Right kidney (tissue), 1 donor: Measurements from ENCODE around the gene ATP9B.

ENCODE experiments used
- DNase-seq: peaks from one replicate; pipeline ENCODE4 v3.0.0-alpha.2; 2016

The ATP9B gene

DNA sequence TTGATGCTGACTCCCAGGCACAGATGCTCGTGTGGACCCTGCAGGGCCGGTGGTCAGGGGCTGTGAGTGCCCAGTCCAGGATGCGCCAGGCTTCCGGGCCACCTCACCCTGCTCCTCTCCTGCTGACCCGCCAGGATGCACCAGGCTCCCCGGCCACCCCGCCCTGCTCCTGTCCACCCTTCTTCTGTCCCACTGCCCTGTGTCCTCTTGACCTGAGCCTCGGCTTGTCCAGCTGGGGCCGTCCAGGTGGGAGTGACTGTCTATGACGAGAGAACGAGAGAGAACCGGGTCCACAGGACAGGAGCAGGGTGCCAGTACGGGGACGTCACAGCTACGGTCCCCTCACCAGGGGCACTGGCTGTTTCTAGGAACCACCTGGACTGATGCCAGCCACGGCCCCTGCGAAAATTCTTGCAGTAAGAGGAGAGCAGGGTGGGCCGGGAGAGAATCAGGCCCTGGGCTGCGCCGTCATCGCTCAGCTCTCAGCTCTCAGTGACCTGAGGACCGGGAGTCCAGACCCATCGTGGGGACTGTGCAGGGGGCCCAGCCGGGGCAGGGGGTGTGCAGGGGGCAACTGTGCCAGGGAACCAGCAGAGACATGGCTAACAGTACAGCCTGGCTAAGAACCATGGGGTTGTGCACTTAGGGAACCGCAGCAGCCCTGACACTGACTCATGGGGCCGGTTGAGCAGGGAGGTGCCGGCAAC is 313.6 kb downstream of the ATP9B start:
- no peak for DNase-seq

DNA sequence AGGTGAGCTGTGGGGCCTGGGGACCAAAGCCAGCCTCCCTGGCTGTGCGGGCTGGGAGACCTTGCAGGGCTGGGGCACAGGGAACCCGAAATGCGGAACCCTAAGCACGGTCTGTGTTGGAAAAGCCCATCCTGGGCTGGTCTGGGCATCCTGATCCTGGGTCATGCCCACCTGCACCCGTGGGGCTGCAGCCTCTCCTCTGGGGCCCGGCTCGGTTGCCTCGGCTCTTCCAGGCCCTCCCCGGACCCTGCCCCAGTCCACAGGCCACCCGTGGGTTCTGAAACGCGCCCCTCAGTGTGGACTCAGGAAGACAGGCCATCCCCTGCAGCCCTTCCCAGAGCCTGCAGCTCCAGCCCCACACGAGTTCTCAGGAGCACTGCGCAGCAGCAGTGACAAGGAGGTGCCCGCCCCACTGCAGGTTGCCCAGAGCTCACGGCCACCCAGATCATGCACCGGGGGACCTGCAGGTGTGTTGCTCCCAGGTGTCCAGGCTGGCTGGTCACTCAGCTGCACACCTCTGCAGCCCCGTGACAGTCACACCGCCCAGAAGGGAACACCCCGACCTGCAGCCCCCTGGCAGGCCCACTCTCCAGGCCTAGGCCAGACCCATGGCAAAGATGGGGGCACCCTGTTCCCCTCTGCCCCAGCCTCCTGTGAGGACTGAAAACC is 314.3 kb downstream of the ATP9B start:
- no peak for DNase-seq

DNA sequence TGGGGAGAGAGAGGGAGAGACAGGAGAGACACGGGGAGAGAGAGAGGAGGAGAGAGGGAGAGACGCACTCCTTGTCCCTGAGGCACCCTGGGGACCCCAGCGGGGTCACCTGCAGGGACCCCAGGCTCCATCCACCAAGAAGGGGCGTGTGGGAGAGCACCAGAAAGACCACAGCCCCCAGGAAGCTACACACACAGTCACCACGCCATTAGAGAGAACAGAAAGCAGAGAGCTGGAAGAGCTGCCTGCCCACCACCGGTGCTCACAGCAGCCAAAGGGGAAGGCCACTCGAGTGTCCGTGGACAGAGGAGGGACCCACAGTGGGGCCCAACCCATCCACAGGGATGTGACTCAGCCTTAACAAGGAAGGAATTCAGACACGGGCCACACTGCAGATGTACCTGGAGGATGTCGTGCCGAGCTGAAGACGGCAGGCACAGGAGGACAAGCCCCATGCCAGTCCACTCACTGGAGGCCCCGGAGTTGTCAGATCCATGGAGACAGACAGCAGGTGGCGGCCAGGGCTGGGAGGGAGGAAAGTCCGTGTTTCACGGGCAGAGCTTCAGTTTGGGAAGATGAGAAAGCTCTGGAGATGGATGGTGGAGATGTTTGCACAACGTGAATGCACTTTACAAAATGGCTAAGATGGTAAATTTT is 315.1 kb downstream of the ATP9B start:
- DNase-seq: peak; percentile 24

DNA sequence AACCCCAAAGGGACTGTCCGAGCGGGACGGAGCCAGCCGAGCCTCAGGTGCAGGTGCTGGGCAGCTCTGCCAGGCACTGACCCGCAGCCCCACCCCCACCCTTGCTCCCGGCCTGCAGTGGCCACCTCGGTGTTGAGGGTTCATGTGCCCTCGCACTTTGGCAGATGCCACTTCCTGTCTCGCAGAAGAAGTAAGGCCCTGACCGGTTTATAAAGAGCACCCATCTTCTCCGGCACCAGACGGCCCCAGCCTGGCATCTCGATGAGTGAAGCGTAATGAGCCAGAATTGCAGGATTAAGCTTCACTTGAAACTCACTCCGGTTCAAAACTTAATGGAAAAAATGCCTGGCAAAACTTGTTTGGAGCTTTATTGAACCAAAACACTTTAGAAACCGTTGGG is 315.6 kb downstream of the ATP9B start:
- DNase-seq: no peak

DNA sequence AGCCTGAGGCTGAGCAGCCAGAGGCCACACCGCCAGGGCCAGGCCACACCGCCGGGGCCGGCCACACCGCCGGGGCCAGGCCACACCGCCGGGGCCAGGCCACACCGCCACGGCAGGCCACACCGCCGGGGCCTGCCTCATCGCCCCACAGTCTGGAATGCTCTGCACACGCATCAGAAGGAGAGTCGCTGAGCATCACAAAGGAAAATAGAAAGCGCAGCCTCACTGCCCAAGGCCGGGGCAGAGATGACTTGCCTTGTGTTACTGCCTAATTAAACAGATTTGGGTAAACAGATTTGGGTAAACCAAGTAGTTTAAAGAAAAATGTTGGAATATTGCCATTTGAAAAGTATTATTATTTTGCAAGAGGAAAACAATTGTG is 316.1 kb downstream of the ATP9B start:
- DNase-seq: no peak

DNA sequence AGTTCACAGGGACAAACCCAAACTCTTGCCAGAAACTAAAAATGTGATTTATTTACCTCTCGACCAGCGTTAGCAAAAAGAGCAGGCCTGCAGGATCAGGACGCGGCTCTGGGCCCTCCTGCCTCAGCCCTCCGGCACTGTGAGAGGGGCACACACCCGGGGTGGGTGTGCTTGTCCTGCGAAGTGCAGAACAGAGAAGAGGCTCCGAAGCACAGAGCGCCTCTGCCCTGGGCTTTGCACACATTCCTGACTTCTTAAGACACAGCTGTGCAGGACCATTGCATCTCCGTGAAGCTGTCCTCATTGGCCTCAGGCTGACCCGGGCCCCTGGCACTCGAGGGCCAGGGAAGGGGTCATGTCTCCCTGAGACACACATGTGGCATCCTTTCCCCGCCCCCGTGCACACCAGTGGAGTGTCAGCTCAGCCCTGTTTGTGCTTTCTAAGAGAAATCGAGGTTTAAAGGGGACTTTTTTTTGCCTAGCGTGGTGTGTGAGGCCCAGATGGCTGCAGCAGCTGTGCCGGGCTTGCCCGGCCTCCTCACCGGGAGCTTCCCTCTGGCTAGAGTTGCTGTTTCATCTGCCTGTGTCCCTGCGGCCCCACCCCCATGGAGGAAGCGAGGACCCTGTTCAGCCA is 316.6 kb downstream of the ATP9B start:
- peak; percentile 9 for DNase-seq

DNA sequence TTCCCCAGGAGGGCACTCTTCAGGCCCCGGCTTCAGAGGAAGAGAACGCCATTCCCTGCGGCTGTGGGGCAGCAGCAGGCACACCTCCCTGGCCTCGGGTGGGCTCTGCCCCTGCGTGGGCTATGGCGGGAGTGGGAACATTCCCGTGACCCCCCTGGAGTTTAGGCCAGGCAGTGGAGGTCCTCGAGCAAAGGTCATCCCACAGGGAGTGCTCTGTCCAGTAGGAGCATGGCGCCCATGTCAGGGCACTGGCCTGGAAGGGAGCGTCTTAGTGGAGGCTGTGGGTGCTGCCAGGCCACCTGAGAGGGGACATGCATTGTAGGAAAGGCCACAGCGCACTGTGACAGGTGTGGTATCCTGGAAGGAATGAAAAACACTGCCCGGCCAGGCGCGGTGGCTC is 317.4 kb downstream of the ATP9B start:
- DNase-seq: no peak

DNA sequence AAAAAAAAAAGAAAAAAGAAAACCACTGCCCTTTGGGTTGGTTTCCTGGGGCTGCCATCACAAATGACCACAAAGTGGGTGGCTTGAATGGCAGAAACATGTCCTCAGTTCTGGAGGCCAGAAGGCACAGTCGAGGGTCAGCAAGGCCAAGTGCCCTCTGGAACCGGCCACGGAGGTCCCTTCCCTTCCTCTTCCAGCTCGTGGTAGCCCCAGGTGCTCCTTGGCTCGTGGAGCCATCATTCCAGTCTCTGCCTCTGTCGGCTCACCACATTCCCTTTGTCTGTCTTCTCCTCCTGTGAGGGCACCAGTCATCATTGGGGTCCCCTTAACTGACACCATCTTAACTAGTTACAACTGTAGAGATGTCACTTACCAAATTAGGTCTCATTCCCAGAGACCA is 318.0 kb downstream of the ATP9B start:
- no peak for DNase-seq

DNA sequence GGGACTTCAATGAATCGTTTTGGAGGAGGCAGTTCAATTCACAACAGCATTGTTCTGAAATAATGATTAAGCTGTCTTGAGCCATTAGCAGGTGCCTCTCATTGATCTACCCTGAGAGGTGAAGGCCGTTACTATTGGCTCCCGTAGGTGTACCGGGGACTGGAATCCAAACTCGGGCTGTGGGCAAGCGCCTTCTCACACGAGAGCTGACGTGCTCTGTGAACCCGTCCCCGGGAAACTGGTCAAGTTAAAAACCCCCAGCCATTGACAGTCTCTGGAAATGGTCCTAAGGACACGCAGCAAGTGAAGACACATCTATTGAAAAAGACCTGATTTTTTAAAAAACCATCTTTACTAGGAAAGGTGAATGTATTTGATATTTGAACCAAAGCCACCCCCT is 318.4 kb downstream of the ATP9B start:
- no peak for DNase-seq

DNA sequence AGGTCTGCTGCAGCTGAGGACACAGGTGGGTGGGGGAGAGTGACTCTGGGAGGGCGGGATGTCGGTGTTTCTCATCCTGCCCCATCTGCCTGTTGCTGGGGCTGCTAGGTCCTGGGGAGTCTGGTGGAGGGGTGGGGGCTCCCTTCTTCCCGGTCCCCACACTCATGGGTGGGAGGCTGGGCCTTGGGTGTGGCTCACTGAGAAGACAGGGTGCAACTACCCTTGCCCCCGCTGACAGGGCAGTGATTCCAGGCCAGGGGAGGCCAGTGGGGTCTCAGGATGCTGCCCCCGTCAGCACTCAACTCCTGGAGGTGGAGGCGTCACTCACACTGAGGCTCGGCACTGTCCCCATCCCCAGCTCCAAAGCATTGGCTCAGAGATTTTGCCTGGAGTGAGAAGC is 318.8 kb downstream of the ATP9B start:
- DNase-seq: no peak

DNA sequence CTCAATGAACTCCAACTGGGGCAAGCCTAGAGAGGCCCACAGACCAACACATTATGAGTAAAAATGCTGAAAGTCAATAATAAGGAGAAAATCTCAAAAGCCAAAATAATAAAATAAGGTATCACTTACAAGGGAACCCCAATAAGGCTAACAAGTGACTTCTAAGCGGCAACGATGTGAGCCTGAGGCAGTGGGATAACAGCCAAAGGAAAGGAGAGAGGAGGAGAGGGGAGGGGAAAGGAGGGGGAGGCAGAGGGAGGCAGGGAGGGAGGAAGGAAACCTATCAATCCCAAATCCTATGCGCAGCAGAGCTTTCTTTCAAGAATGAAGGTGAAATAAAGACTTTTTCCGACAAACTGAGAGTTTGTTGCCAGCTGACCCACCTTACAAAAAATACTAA is 320.5 kb downstream of the ATP9B start:
- DNase-seq: no peak

DNA sequence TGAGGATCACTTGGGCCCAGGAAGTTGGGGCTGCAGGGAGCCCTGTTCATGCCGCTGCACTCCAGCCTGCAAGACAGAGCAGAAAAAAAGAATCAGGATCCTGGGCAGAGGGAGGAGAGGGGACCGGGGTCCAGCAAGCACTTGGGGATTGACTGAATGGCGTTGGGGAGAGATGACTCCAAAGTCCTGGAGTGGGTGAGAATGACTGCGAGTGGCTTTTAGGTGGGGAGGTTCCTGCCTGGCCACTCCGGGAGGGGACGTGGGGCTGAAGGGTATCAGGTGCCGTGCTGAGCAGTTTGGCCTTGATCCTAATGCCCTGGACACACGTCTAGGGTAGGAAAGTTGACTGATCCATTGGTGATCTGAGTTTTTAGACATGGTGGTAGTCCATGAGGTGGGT is 323.0 kb downstream of the ATP9B start:
- peak; percentile 19 for DNase-seq

DNA sequence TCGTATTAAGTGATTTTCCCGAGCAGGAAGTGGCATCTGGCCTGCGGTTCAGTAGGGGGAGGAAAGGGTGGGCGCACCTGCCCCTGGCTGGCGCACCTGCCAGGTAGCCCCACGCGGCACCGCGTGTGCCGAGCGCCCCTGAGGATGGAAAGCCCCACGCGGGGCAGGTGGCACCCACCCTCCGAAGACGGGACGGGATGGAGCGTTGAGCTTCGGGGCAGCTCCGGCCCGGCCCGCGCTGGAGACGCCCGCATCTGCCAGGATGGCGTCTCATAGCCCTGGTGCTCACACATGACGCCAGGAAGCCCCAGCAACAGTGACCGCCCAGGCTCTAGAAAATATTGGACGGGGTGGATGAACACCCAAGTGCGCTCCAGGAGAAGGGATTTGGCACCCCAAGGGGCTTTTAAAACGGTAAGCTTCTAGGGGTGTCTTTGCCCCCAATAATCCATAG is 324.0 kb downstream of the ATP9B start:
- DNase-seq: peak; percentile 67

DNA sequence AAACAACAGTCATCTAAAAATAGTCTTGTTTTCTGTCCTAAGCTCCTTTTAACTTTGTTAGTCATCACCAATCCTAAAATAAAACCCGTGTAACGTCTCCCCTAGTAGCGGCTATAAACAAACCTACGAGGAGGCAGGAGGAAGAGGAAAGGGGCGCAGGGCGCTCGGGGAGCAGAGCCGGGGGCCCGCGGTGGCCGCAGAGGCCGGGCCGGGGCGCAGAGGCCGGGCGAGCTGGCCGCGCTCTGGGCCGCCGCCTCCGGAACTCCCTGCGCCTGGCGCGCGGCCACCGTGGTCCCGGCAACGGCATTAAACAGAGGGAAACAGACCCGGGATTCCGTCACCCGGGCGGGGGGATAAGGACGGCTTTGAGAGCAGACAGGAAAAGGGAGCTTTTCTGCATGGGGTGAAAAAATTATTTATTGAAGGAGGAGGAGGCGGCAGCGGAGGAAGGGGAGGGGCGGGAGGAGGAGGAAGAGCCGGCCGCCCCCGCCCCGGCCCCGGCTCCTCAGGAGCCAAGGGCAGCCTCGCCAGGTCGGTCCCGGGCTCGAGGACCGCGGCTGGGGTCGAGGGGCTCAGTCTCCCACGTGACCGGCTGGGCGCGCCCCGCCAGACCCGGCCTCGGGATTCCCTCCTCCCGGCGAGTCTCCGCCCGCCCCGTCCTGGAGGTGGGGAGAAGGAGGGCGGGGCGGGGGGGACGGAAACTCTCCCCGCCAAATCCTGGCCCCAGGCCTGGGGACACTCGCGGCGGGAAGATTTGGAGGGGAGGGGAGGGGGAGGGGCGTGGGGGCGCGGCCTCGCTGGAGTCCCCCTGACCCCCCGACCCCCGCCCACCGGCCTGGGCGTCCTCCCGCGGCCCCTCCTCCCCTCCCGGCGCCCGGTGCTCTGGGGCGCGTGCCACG is 324.7 kb downstream of the ATP9B start:
- peak; percentile 82 for DNase-seq

DNA sequence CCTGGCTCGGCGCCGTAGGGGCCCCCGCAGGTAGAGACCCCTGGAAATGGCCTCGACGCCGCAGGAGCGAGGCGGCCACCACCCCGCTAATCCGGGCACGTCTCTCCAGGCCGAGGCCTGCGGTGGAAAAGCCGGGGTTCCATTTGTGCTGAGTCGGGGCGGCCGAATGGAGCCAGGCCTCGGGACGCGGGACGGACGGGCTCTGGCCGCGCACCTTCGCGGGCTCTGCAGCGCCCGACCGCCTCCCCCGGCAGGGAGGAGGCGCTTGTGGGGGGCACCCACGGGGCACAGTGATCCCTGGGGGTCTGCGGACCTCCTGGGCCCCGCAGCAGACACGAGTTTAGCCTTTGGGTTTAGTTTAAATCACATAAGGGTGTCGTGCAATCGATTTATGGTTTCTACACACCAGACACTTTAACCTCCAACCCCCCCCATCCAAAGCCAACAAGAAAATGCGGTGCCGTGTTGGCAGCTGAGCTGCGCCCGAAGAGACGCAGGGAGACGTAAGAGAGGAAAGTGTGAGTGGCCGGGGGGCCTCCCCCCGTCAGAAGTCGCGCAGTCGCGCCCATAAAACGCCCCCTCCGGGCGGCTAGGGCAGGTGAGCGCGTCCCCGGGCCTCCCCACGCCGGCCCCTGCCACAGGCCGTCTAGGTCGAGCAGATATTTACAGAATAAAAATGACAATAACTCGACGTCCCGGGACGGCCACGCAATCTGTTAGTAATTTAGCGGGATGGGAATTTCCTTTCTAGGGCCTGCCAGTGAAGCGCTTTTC is 325.5 kb downstream of the ATP9B start:
- peak; percentile 76 for DNase-seq

DNA sequence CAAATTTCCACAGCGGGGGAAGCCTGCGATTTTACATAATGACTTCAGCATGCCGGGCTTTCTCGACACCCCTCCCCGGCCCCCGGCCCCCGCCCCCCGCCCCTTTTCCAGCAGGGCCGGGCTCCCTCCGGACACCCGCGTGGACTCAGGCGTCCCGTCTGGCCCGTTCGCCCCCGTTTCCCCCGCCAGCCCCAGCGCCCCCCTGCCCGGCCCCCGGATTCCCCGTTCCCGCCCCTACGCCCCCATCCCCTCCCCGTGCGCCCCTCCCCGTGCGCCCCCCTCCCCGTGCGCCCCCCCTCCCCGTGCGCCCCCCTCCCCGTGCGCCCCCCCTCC is 326.1 kb downstream of the ATP9B start:
- DNase-seq: no peak

DNA sequence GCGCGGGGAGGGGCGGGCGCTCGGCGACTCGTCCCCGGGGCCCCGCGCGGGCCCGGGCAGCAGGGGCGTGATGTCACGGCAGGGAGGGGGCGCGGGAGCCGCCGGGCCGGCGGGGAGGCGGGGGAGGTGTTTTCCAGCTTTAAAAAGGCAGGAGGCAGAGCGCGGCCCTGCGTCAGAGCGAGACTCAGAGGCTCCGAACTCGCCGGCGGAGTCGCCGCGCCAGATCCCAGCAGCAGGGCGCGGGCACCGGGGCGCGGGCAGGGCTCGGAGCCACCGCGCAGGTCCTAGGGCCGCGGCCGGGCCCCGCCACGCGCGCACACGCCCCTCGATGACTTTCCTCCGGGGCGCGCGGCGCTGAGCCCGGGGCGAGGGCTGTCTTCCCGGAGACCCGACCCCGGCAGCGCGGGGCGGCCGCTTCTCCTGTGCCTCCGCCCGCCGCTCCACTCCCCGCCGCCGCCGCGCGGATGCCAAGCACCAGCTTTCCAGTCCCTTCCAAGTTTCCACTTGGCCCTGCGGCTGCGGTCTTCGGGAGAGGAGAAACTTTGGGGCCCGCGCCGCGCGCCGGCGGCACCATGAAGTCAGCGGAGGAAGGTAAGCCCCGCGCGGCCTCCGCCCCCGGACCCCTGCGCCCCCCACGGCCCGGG is 326.7 kb downstream of the ATP9B start, which contains the start of gene NFATC1:
Gene NFATC1, plus strand, starts transcription at position 170 of the 644 bp plus-strand sequence. Its CDS starts 295 bp downstream, at position 465.
- DNase-seq: peak; percentile 78

DNA sequence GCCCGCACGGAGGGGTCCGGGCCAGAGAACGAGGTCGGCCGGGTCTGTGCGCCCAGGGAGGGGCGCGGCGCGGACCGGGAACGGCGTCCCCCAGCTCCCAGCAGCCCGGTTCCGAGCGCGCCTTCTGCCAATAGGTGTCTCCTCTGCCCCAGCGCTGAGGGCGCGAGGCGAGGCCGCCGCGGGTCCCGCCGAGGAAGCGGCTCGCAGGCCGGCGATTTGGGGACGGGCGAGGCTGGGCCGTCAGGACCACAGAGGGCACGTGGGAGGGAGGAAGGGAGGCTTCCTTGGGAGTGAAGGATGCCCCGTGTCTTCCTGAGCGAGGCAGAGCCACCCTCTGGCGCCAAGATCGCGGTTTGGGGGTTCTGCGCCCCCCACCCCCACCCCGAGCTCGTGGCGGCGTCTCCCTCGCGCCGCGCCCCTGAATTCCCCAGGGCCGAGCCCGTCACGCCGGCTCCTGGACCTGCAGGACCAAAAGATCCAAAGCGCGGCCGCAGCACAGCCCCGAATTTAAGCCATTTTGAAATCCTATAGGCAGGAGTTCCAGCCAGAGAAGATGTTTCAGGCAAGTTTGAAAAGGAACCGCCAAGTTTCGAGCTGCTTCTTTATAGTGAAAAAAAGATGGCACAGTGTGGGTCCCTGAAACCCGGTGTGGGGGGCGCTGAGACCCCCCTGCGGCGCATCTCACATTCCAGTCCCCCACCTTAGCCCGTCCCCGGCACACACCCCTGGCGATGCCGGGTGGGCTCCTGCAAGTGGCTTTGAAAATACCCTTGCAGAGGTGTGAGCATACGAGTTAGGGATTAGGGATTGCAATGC is 327.4 kb downstream of the ATP9B start:
- DNase-seq: peak; percentile 74

DNA sequence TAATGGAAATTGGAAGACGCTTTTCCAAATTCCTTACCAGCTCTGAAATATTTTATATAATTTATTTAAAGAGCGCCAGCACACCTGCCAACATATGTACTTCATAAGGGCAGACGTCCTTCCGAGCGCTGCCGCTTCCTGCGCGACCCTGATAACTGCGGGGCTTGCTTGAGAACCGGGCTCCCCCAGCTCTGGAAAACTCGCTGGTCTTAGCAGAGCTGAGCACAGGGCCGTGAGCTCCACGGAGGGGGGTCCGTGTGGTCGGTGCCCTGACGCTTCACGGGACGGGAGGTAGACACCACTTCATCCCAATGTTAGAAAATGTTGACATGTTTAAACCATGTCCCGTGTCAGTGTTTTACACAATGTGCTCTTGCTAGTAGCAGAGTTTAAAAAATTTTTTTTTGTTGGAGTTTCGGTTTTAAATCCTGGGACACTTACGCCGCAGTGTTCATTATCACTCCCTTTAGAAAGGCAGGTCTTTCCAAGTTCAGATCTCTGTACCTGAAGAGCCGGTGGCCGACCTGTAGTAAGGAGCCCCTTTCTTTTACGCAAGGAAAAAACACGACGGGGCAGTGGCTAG is 328.1 kb downstream of the ATP9B start:
- peak; percentile 45 for DNase-seq
